NCI-H82 treated with DMSO at 0.1 percent for 48 hours (cell line): ENCODE measurements around the gene RGP1.

Source experiments
- DNase-seq: peaks from one replicate; lab custom pipeline; 2025; ENCODE audit not compliant: unreplicated experiment; lab: John Stamatoyannopoulos, UW

The RGP1 gene

GRCh38 chr9:35766997-35767396, 17.9 kb downstream of the RGP1 start:
- DNase-seq: no peak

- DNase-seq: no peak
Measured at GRCh38 chr9:35767458-35767857, 18.4 kb downstream of the RGP1 start.

- no peak for DNase-seq
Measured at GRCh38 chr9:35769763-35770162, 20.7 kb downstream of the RGP1 start.

- no peak for DNase-seq
Measured at GRCh38 chr9:35771075-35771433, 22.0 kb downstream of the RGP1 start.

GRCh38 chr9:35771534-35771933, 22.4 kb downstream of the RGP1 start:
- peak; percentile 37 for DNase-seq

- no peak for DNase-seq
Measured at GRCh38 chr9:35771943-35772342, 22.9 kb downstream of the RGP1 start.

GRCh38 chr9:35774907-35775635, 26.0 kb downstream of the RGP1 start:
- DNase-seq: no peak

- DNase-seq: no peak
Measured at GRCh38 chr9:35776018-35776417, 26.9 kb downstream of the RGP1 start.

- DNase-seq: no peak
Measured at GRCh38 chr9:35778496-35778895, 29.4 kb downstream of the RGP1 start.

- no peak for DNase-seq
Measured at GRCh38 chr9:35781066-35781465, 32.0 kb downstream of the RGP1 start.

GRCh38 chr9:35783418-35783817, 34.3 kb downstream of the RGP1 start:
- DNase-seq: no peak

GRCh38 chr9:35789541-35789940, 40.5 kb downstream of the RGP1 start:
- no peak for DNase-seq

- no peak for DNase-seq
Measured at GRCh38 chr9:35790025-35790384, 40.9 kb downstream of the RGP1 start.

- peak; percentile 82 for DNase-seq
Measured at GRCh38 chr9:35790385-35791296, 41.6 kb downstream of the RGP1 start.

GRCh38 chr9:35791297-35791921, 42.3 kb downstream of the RGP1 start, which contains the start of gene NPR2:
Gene NPR2, plus strand, starts transcription at chr9:35791591. Its CDS starts 818 bp downstream, at chr9:35792409.
- no peak for DNase-seq

GRCh38 chr9:35792024-35792813, 43.1 kb downstream of the RGP1 start:
- DNase-seq: no peak

GRCh38 chr9:35792826-35793225, 43.7 kb downstream of the RGP1 start:
- DNase-seq: no peak

GRCh38 chr9:35793461-35793860, 44.4 kb downstream of the RGP1 start:
- DNase-seq: peak; percentile 32

- no peak for DNase-seq
Measured at GRCh38 chr9:35795695-35796094, 46.6 kb downstream of the RGP1 start.

GRCh38 chr9:35797311-35798109, 48.4 kb downstream of the RGP1 start:
- DNase-seq: no peak
